ENCODE data around the gene PTPRM.

- TF ChIP-seq CTCF (conservative IDR thresholded peaks at IDR 0.05; ENCODE audit: low read depth, low read length): no peak
- TF ChIP-seq EZH2 (IDR thresholded peaks at IDR 0.05; ENCODE audit: borderline replicate concordance, low read depth, low read length, poor library complexity, severe bottlenecking): no peak
Observed at GRCh38 chr18:8124232-8125146, 557.4 kb downstream of the PTPRM start.
